IMR-90 (cell line): ENCODE data around the gene USP20. TPM values are rescaled to one million over a fixed set of nuclear protein-coding genes. Genes with fewer than 3 reads are reported as not detected.
"Not testable (repeated sequence)": the region's sequence is repeated elsewhere in the genome, so short reads cannot be mapped to it uniquely, and the experiment has no call there.

Experiments used
- ATAC-seq: fragments of 200-7000 bp; cut with Tn5 transposase; 2 replicates; pipeline ENCODE4 v1.9.1; 2020; ENCODE audit warnings: low read depth, mild to moderate bottlenecking, moderate library complexity
- BruUV-seq: library from RNA; stranded (reverse); fragments of 400-500 nt; replicated peaks from 2 replicates; lab custom pipeline; 2021; lab: Mats Ljungman, UMichigan
- CTCF ChIA-PET: fragments of 300-600 bp; formaldehyde crosslinking; extraction: SDS; loops from one replicate; lab custom pipeline; 2021; ENCODE audit warnings: antibody characterized with exemption; lab: Yijun Ruan, JAX
- POLR2A ChIA-PET: fragments of 300-600 bp; sonication (Branson Sonifier 250); formaldehyde crosslinking; loops from one replicate; lab custom pipeline; 2022; ENCODE audit warnings: antibody characterized with exemption; ENCODE audit not compliant: unreplicated experiment; lab: Charles Lee
- DNase-seq: peaks from one replicate; pipeline ENCODE4 v3.0.0; 2013
- H2AFZ ChIP-seq: replicated peaks from 2 replicates; pipeline ENCODE3; 2013; ENCODE audit warnings: low read length, mild to moderate bottlenecking; ENCODE audit not compliant: poor library complexity
- H2AK5ac ChIP-seq: 2 replicates; pipeline ENCODE4 v1.6.1; 2013; ENCODE audit warnings: low read depth, low read length, inconsistent platforms
- H2AK9ac ChIP-seq: replicated peaks from 2 replicates; pipeline ENCODE3; 2013; ENCODE audit warnings: mild to moderate bottlenecking, low read depth, low read length, moderate library complexity; ENCODE audit not compliant: poor library complexity
- H2BK120ac ChIP-seq: 2 replicates; pipeline ENCODE4 v1.6.1; 2013; ENCODE audit warnings: low read depth, low read length, inconsistent platforms
- H2BK15ac ChIP-seq: 3 replicates; pipeline ENCODE4 v1.6.1; 2013; ENCODE audit warnings: low read depth, low read length, inconsistent platforms
- H2BK20ac ChIP-seq: 2 replicates; pipeline ENCODE4 v1.6.1; 2013; ENCODE audit warnings: low read depth, mild to moderate bottlenecking, inconsistent platforms, low read length, moderate library complexity
- H2BK5ac ChIP-seq: 2 replicates; pipeline ENCODE4 v1.6.1; 2013; ENCODE audit warnings: mild to moderate bottlenecking, low read depth, low read length, inconsistent platforms; ENCODE audit not compliant: poor library complexity, severe bottlenecking
- H3K14ac ChIP-seq: replicated peaks from 2 replicates; pipeline ENCODE4 v1.6.1; 2013; ENCODE audit warnings: low read depth, low read length, inconsistent platforms
- H3K18ac ChIP-seq: 2 replicates; pipeline ENCODE4 v1.6.1; 2013; ENCODE audit warnings: low read depth, low read length, control low read depth
- H3K23ac ChIP-seq: 2 replicates; pipeline ENCODE4 v1.6.1; 2013; ENCODE audit warnings: low read depth, low read length, inconsistent platforms
- H3K27ac ChIP-seq: 2 replicates; pipeline ENCODE4 v1.5.1; 2013; ENCODE audit warnings: mild to moderate bottlenecking, control low read depth, low read length; ENCODE audit not compliant: insufficient read depth
- H3K27me3 ChIP-seq: 2 replicates; pipeline ENCODE4 v1.6.1; 2013; ENCODE audit warnings: low read length; ENCODE audit not compliant: control insufficient read depth, insufficient read depth
- H3K36me3 ChIP-seq: 2 replicates; pipeline ENCODE4 v1.6.1; 2013; ENCODE audit warnings: low read length, mixed read lengths; ENCODE audit not compliant: control insufficient read depth, insufficient read depth
- H3K4ac ChIP-seq: 2 replicates; pipeline ENCODE4 v1.6.1; 2013; ENCODE audit warnings: low read depth, low read length, inconsistent platforms
- H3K4me1 ChIP-seq: 2 replicates; pipeline ENCODE4 v1.6.1; 2013; ENCODE audit warnings: low read length, mixed read lengths; ENCODE audit not compliant: control insufficient read depth, insufficient read depth
- H3K4me2 ChIP-seq: 2 replicates; pipeline ENCODE4 v1.6.1; 2013; ENCODE audit warnings: low read depth, mild to moderate bottlenecking, control low read depth, low read length, moderate library complexity
- H3K4me3 ChIP-seq: 2 replicates; pipeline ENCODE4 v1.5.1; 2013; ENCODE audit warnings: low read depth, mild to moderate bottlenecking, control low read depth, low read length, moderate library complexity; ENCODE audit not compliant: insufficient read depth
- H3K56ac ChIP-seq: 2 replicates; pipeline ENCODE4 v1.6.1; 2013; ENCODE audit warnings: low read length, inconsistent platforms; ENCODE audit not compliant: insufficient read depth; ENCODE audit errors: extremely low read depth
- H3K79me1 ChIP-seq, 2 experiments: 2 replicates each; pipeline ENCODE4 v1.6.1; 2013; ENCODE audit warnings: low read length in 2 of 2, inconsistent platforms in 1 of 2, low read depth in 1 of 2
- H3K9ac ChIP-seq: 2 replicates; pipeline ENCODE4 v1.6.1; 2013; ENCODE audit warnings: low read depth, low read length, control low read depth
- H3K9me1 ChIP-seq: 2 replicates; pipeline ENCODE4 v1.6.1; 2013; ENCODE audit warnings: low read length, inconsistent platforms; ENCODE audit not compliant: insufficient read depth
- H3K9me3 ChIP-seq: 2 replicates; pipeline ENCODE4 v1.6.1; 2013; ENCODE audit warnings: low read length; ENCODE audit not compliant: control insufficient read depth, insufficient read depth
- H4K20me1 ChIP-seq: 2 replicates; pipeline ENCODE4 v1.6.1; 2013; ENCODE audit warnings: low read length, inconsistent platforms; ENCODE audit not compliant: insufficient read depth
- H4K5ac ChIP-seq: 2 replicates; pipeline ENCODE4 v1.6.1; 2013; ENCODE audit warnings: mild to moderate bottlenecking, low read depth, low read length, control low read depth
- H4K8ac ChIP-seq, 2 experiments: 2 replicates each; pipeline ENCODE4 v1.6.1; 2013; ENCODE audit warnings: low read depth in 2 of 2, low read length in 2 of 2, control low read depth in 1 of 2, inconsistent platforms in 1 of 2
- H4K91ac ChIP-seq: 2 replicates; pipeline ENCODE4 v1.6.1; 2013; ENCODE audit warnings: low read depth, low read length, inconsistent platforms; ENCODE audit not compliant: insufficient read depth
- CEBPB ChIP-seq: IDR thresholded peaks from 2 replicates; pipeline ENCODE4 v1.6.1; 2012; ENCODE audit warnings: low read depth, low read length, improper control_type of control experiment
- ELK1 ChIP-seq: fragments of 150-350 bp; IDR thresholded peaks from 2 replicates; pipeline ENCODE4 v1.6.1; 2016; ENCODE audit warnings: low read depth, mild to moderate bottlenecking, low read length, moderate library complexity, borderline replicate concordance
- MAFK ChIP-seq: IDR thresholded peaks from 2 replicates; pipeline ENCODE4 v1.6.1; 2012; ENCODE audit warnings: low read depth, low read length, improper control_type of control experiment
- NFE2L2 ChIP-seq: fragments of 150-350 bp; IDR thresholded peaks from 2 replicates; pipeline ENCODE4 v1.6.1; 2016; ENCODE audit warnings: low read depth, mild to moderate bottlenecking, low read length
- RAD21 ChIP-seq: IDR thresholded peaks from 2 replicates; pipeline ENCODE4 v1.6.1; 2012; ENCODE audit warnings: low read length, improper control_type of control experiment
- RCOR1 ChIP-seq: IDR thresholded peaks from 2 replicates; pipeline ENCODE4 v1.6.1; 2012; ENCODE audit warnings: mild to moderate bottlenecking, low read length, improper control_type of control experiment; ENCODE audit not compliant: insufficient replicate concordance
- RFX5 ChIP-seq: IDR thresholded peaks from 2 replicates; pipeline ENCODE4 v1.8.0; 2012; ENCODE audit warnings: low read depth, mild to moderate bottlenecking, low read length, moderate library complexity
- SMC3 ChIP-seq: fragments of 150-350 bp; IDR thresholded peaks from 2 replicates; pipeline ENCODE4 v1.6.1; 2016; ENCODE audit warnings: low read depth, mild to moderate bottlenecking, antibody characterized with exemption, low read length, moderate library complexity
- WGBS, 2 experiments: methylation state at CpG; one replicate each; pipeline versions ENCODE4 v1.1.5 to v1.1.7; 2013; ENCODE audit warnings: missing lambda C conversion rate in 2 of 2; ENCODE audit not compliant: insufficient read length in 1 of 2; ENCODE audit errors: extremely low coverage in 2 of 2; 5-methylcytosine and 5-hydroxymethylcytosine counted together
- dilution Hi-C: fragments of 300-500 bp; cut with HindIII; formaldehyde crosslinking; loops from one replicate; pipeline ENCODE4 v1.14.3; 2018; ENCODE audit warnings: low sequenced_read_pairs; ENCODE audit not compliant: unreplicated experiment
- in situ Hi-C: fragments of 300-500 bp; cut with MboI; formaldehyde crosslinking; loops from 3 replicates; pipeline ENCODE4 v1.14.3; 2019; ENCODE audit warnings: low sequenced_read_pairs, inconsistent platforms, mixed read lengths
- intact Hi-C: fragments of 100-400 bp; cut with micrococcal nuclease; formaldehyde crosslinking; loops from 2 replicates; pipeline ENCODE4 v1.10.0; 2022
- polyA plus RNA-seq, 3 experiments: library from polyadenylated mRNA; depleted of rRNA; stranded (reverse); fragments of >200 nt; gene quantifications; 2 replicates each; pipeline ENCODE4 v1.2.3, GENCODE V29; 2012; ENCODE audit warnings: low replicate concordance in 1 of 3
- total RNA-seq: library from RNA; depleted of rRNA; stranded (reverse); fragments of >200 nt; gene quantifications from 2 replicates; pipeline ENCODE4 v1.2.3, GENCODE V29; 2012

USP20 gene
- total and polyA plus RNA-seq, 2 of the 4 experiments (the other 2 are of a cell fraction) = 3.8 to 21.6 TPM

DNA sequence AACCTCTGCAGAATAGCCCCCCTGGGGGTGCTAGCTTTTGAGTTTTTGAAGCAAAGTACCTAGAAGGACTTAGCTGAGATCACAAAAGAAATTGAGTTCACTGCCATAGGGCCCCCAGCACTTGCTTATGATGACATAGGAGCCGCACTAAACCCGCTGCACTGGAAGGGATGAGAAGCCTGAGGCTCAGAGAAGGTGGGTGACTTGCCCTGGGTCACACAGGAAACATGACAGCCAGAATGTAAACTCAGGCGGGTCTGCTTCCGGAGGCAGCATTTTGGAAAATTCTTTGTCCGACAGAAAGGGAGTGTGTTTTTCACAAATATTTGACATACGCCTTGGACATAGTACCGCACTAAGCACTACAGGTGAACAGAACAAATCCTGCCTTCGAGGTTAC is 40.7 kb upstream of the USP20 start:
- CTCF ChIA-PET = no interaction called here
- 71% methylated on average over 5 of the region's 8 CpGs; no CpG with 5 or more reads in 1 of the 2 experiments for WGBS, 2 experiments
- POLR2A ChIA-PET = no interaction called here
- H3K14ac ChIP-seq = no peak overlapping the region
- no peak overlapping the region for H4K91ac ChIP-seq
- no peaks in the 10 kb centered on the region for H3K9me3 ChIP-seq
- no TSS peak for BruUV-seq
- no peak overlapping the region for H2AFZ ChIP-seq
- H3K4me3 ChIP-seq = no peak overlapping the region
- no peak for ATAC-seq
- H2BK20ac ChIP-seq = no peak overlapping the region
- no peak overlapping the region for H3K4ac ChIP-seq
- H3K18ac ChIP-seq = no peak overlapping the region
- no peak overlapping the region for H2BK120ac ChIP-seq
- TF ChIP-seq RCOR1 (no peak), MAFK (no peak), RFX5 (no peak), NFE2L2 (no peak), RAD21 (no peak), SMC3 (no peak), ELK1 (no peak), CEBPB (no peak)
- no peak overlapping the region for H3K4me2 ChIP-seq
- peaks cover 2% of the 10 kb centered on the region; the same call in 1 of the 2 replicates for H3K4me1 ChIP-seq
- H3K23ac ChIP-seq = no peak overlapping the region
- no peaks in the 10 kb centered on the region for H3K79me1 ChIP-seq
- in situ Hi-C loops (no loop called here), dilution Hi-C loops (no loop called here), intact Hi-C loops (no loop called here)
- no peaks in the 10 kb centered on the region for H3K9me1 ChIP-seq
- no peak overlapping the region for H4K5ac ChIP-seq
- no peaks in the 10 kb centered on the region for H3K36me3 ChIP-seq
- no peak overlapping the region for H4K8ac ChIP-seq
- no peak overlapping the region for H2AK9ac ChIP-seq
- no peak overlapping the region for H2BK15ac ChIP-seq
- no peak overlapping the region for H3K27ac ChIP-seq
- peaks cover 25% of the 10 kb centered on the region for H3K27me3 ChIP-seq
- no peak overlapping the region for H3K9ac ChIP-seq
- H2AK5ac ChIP-seq = no peak overlapping the region
- H3K56ac ChIP-seq = no peak overlapping the region
- no peaks in the 10 kb centered on the region for H4K20me1 ChIP-seq
- no peak overlapping the region for H2BK5ac ChIP-seq
- no peak for DNase-seq

DNA sequence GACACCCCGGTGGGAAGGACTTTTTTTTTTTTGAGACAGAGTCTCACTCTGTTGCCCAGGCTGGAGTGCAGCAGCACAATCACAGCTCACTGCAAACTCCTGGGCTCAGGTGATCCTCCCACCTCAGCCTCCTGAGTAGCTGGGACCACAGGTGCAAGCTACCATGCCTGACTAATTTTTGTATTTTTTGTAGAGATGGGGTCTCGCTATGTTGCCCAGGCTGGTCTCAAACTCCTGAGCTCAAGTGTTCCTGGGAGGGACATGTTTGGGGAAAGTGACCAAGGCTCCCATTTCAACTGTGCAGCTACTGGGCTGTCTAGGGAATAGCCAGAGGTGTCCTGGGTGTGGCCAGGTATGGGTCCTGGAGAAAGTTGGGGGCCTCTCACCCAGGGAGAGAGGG is 39.2 kb upstream of the USP20 start:
- DNase-seq, H3K27ac ChIP-seq, ATAC-seq, H2AK9ac ChIP-seq, intact Hi-C loops, H3K4me2 ChIP-seq, H2BK15ac ChIP-seq, H3K18ac ChIP-seq, H3K9me1 ChIP-seq, H2AFZ ChIP-seq, CTCF ChIA-PET, H3K14ac ChIP-seq, H3K79me1 ChIP-seq, H2BK120ac ChIP-seq, dilution Hi-C loops, H2BK20ac ChIP-seq, H3K36me3 ChIP-seq, POLR2A ChIA-PET, H3K9ac ChIP-seq, H4K8ac ChIP-seq, H4K5ac ChIP-seq, H3K23ac ChIP-seq, H4K91ac ChIP-seq, H2AK5ac ChIP-seq, H4K20me1 ChIP-seq, H3K4ac ChIP-seq, H3K9me3 ChIP-seq, H3K56ac ChIP-seq, H3K4me3 ChIP-seq, in situ Hi-C loops, H2BK5ac ChIP-seq, BruUV-seq, H3K4me1 ChIP-seq: not testable (repeated sequence)
- H3K27me3 ChIP-seq = peaks cover 25% of the 10 kb centered on the region
- no CpG with 5 or more reads among the region's 2 CpGs for WGBS, 2 experiments
